ENCODE data around the gene CLEC4C.

DNA sequence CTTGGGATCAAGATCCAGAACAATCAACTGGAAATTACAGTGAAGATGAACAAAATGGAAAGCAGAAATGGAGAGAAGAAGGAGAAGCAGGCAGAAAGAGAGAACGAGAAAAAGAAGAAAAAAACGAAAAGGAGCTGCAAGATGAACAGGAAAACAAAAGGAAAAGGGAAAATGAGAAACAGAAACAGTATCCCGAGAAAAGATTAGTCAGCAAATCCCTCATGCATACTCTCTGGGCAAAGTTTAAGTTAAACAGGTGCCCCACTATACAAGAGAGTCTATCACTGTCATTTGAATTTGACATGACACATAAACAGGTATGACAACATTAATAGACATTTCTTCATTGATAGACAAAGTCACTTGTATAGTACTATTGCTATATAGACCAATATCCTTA, 22.8 kb upstream of the CLEC4C start:
- TF ChIP-seq, protein P1, sequence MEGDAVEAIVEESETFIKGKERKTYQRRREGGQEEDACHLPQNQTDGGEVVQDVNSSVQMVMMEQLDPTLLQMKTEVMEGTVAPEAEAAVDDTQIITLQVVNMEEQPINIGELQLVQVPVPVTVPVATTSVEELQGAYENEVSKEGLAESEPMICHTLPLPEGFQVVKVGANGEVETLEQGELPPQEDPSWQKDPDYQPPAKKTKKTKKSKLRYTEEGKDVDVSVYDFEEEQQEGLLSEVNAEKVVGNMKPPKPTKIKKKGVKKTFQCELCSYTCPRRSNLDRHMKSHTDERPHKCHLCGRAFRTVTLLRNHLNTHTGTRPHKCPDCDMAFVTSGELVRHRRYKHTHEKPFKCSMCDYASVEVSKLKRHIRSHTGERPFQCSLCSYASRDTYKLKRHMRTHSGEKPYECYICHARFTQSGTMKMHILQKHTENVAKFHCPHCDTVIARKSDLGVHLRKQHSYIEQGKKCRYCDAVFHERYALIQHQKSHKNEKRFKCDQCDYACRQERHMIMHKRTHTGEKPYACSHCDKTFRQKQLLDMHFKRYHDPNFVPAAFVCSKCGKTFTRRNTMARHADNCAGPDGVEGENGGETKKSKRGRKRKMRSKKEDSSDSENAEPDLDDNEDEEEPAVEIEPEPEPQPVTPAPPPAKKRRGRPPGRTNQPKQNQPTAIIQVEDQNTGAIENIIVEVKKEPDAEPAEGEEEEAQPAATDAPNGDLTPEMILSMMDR (IDR thresholded peaks at IDR 0.05), result no peak
- no peak for TF ChIP-seq POLR2A (IDR thresholded peaks at IDR 0.05)
- TF ChIP-seq POLR2AphosphoS5 (IDR thresholded peaks at IDR 0.05), result no peak

All from prostate gland (tissue), 2 donors.